ENCODE results near the gene PPFIBP2.

The PPFIBP2 gene

DNA sequence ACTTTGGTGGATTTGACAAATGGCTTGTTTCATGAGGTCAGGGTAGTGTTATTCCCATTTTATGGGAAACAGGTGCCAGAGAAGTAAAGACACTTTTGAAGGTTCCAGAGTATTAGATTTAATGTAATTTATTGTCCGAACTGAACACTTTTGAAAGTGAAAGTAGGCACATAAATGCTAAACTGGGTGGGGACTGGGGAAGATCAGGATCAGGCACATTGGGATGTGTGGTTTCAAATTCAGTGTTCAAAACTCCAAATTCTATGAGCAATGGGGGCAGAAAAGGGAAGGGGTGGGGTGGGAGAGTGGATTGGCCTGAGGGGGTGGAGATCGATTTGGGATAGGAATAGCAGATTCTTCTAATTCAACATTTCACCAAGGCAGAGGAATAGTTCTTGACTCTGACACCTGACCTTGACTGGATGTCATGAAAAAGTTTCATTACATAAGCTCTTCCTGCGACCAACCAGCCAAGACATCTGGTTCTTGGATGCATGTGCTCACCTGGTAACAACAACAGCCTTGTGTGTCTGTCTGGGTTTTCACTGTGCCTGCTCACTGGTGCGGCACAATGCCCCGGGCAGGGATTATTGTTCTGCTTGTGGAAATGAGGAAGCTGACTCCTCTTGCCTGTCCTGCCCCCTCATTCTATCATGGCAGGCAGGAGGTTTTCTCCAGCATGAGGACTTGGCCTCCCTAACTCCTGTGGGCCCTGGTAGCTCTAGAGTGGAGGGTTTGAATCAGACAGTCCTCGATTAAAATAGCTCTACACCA is 10.8 kb downstream of the PPFIBP2 start:
- no peak for DNase-seq (ENCODE audit: low read depth in 2 of 2, low spot score in 1 of 2)

DNA sequence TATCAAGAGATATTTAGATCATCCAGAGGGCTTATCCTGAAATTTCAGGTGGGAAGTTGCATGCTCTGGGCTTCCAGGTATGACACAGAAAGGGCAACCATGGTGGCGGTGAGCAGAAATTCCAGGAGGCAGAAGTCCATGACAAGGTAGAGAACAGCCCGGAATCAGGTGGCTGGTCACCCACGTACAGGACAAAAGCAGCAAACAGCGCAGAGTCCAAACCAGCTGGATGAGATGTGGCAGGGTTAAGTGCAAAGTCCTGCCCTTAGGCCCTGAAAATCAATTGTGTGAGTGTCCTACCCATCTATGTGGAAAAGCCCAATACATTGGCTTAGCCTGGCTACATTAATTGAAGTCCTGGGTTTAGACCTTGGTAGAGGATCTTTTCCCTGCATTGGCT is 11.6 kb downstream of the PPFIBP2 start:
- DNase-seq (ENCODE audit: low read depth in 2 of 2, low spot score in 1 of 2): no peak

DNA sequence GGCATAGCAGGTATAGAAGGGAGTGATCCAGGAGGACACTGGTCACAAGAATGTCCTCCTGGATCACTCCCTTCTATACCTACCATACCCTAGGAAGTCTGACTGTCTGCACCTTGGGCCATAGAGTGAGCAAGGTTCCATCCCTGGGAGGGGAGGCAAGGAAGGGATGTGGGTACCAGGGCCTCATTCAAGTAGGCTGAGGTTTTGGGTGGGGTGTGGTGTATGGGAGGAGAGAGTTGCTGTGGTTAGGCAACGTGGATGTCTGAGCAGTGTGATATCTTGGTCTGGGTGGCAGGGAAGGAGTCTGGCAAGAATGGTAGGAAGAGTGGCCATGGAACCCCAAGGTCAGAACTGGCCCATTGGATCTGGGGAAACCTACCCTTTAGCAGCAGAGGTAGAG is 13.2 kb downstream of the PPFIBP2 start:
- no peak for DNase-seq (ENCODE audit: low read depth in 2 of 2, low spot score in 1 of 2)

DNA sequence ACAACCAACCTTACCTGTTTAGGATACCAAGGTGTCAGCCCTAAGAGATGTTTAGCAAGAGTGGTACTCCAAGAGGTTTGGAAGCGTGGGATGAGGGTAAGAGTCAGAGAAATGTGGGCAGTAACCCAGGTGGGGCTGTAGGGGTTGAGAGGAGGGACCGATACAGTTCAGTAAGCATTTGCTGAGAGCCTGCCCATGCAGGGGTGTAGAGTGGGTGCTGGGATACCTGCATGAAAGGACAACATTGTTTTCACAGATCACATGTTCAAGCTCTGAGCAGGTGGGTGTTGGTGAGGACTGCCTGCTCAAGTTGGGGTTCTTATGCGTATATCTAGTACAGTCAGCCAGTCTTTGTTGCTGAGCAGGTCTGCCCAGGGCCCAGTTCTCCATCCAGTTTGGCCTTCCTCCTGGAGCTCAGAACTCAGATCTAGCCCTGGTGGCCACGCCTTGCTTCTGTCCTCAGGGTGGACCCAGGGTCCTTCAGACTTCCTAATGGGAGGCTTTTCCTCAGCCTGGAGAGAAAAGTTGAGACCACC is 14.8 kb downstream of the PPFIBP2 start:
- DNase-seq (ENCODE audit: low read depth in 2 of 2, low spot score in 1 of 2): no peak

DNA sequence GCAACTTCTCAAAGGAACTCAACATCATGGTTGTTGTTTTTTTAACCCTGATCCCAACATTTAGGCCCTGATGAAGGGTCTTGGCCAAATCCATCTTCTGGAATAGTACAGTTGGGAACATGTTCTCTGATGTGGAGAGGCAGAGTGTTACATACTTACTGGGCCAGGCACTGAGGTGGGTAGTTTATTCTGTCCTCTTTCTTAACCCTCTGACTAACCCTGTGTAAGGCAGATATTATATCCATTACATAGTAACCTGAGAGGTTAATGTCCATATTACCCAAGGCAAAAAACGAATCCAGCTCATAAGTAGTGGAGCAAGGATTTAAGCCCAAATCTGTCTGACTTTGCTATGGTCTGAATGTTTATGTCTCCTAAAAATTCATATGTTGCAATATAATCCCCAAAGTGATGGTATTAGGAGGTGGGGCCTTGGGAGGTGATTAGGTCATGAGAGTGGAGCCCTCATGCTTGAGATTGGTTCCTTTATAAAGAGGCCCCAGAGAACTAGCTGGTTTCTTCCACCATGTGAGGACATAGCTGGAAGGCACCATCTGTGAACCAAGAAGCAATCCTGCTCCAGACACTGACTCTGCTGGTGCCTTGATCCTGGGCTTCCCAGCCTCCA is 16.3 kb downstream of the PPFIBP2 start:
- no peak for DNase-seq (ENCODE audit: low read depth in 2 of 2, low spot score in 1 of 2)

DNA sequence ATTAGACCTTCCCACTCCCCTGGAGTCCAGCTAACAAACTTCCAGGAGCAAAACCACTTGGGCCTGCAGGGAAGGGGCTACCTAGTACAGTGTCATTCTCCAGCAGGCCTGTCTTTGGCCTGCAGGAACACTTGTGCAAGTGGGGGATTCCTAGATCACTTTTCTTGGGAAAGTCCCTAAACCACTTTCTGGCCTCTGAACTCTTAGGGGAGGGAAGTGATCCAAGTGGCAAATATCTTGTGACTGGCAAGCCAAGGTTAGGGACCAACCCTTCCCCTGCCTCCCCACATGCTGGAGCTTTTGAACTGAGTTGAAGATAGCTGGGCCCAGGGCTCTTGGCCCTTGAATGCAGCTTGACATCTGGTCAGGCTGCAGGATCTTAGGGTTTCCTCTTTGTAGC is 17.2 kb downstream of the PPFIBP2 start:
- no peak for DNase-seq (ENCODE audit: low read depth in 2 of 2, low spot score in 1 of 2)

DNA sequence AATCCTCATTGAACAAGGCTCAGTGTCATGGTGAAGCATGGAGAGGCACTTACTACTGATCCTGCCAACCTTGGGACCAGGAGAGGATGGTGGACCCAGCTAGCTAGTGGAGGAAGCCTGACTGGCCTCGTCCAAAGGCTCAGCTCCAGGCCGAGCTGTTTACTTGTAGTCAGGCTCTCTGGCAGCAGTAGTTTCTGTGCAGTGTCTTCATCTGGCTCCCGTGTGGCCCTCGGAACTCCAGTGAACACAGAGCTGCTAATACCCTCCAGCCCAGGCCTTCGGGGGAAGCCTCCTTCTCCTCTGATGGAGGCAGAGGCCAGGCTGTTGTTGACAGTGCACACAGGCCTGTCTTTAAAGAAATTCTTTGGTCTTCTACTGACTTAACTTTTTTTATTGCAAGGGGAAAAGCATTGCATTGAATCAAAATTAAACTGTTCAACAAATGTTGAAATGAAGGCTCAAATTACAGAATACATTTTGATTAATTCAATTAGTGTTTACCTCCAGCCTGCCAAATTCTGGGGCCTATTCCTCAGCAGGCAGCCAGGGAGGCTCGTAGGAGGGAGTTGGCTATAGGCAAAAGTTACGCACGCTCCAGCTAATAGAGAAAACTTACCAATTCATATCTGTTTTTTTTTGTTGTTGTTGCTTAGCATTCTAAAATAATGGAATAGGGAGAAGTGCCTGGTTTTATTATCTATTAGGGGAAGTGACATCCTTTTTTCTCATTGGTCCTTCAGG is 18.8 kb downstream of the PPFIBP2 start:
- no peak for DNase-seq (ENCODE audit: low read depth in 2 of 2, low spot score in 1 of 2)

DNA sequence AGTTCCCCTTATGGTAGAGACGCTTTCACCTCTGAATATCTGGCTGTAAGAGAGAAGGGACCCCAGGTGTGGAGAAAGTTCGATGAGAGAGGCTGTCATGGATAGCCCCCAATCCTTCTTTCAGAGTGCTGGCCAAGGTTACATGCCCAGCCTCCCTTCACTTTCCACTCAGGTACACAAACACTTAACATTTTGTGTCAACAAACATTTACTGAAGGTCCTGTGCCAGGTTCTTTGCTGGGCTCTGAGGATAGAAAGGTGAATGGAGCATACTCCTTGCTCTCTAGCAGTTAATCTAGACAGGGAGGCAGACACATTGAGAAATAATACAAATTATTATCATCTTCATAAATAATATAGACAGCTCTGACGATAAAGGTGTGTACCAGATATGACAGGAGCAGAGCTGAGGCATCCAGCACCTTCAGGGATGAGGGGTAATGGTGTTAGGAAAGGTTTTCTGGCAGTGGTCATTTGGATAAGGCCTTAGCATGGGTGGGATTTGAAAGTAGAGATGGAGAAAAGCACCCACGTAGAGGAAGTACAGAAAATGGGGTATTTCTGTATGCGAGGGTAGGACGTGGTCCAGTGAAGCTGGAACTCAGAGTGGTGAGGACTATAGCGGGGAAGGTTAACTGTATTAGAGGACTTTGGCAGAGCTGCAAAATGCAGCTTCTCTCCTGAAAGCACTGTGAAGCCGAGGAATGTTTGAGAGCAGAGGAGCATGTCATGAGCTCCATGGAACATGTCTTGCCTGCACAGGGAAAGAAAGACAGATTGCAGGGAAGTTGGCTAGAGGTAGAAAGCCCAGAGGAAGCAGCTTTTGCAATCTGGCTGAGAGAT is 19.6 kb downstream of the PPFIBP2 start:
- DNase-seq (ENCODE audit: low read depth in 2 of 2, low spot score in 1 of 2): no peak

DNA sequence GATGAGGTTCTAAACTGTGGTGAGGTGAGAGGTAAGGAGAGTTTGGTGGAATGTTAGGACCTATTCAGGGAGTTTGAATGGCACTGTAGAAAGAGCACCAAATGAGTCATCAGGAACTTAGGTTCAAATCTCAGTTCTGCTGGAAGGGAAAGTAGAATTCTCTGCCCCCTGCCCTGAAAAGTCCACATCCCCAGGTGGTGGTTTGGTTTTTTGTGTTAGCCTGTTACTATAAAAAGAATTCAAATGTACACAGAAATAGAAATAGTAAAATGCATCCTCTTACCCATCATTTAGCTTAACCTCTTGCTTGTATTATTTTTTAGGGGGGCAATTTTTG is 20.2 kb downstream of the PPFIBP2 start:
- no peak for DNase-seq (ENCODE audit: low read depth in 2 of 2, low spot score in 1 of 2)

DNA sequence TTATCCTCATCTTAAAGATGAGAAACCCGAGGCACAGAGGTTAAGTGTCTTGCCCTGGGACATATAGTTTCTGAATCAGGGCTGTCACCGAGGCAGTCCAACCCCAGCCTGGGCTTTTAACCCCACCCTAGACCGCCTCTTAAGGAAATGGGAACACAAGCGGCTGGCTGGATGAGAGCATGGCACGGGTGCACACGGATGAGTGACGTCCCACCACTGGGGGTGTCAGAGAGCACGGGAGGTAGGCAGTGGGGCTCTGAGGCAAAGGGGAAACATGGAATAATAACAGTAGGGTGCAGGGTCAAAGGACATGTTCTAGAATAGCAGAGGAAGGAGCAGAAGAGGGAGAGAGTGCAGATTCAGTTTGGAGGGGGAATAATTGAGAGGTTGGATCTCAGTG is 22.3 kb downstream of the PPFIBP2 start:
- DNase-seq (ENCODE audit: low read depth in 2 of 2, low spot score in 1 of 2): no peak

DNA sequence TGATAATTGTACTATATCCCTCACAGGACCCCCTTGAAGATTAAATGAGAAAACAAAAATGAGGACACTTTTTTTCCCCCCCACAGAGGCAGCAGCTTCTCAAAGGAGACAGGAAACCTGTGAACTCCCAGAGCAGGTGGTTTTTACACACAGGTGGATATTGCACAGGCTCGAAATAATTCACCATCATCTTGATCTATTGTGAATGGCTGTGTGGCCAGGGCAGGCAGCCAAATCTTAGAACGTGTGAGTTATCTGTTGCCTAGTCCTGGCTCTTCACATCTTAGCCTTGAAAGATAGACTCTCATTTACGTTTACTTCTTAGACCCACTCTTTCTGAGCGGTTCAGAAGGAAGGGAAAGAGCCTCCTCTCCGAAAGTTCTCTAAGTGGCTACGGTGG is 23.5 kb downstream of the PPFIBP2 start:
- no peak for DNase-seq (ENCODE audit: low read depth in 2 of 2, low spot score in 1 of 2)

DNA sequence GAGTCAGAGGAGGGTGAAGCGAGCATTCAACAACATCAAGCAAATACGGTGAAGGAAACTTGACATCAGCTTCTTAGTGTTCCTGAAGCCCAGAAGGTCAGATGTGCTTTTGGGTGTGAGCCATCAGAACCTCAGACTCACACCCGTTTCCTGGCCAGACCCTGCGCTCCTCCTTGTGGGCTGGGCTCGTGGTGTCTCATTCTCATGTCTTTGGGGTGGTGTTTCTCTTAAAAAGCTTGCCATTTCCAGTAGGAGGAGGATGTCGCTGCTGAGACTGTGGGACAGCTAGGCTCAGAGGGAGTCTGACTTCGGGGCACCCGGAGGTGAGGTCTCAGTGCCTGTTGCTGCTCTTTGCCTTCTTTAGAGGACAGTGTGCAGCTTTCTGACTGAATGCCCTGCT is 24.2 kb downstream of the PPFIBP2 start:
- no peak for DNase-seq (ENCODE audit: low read depth in 2 of 2, low spot score in 1 of 2)

DNA sequence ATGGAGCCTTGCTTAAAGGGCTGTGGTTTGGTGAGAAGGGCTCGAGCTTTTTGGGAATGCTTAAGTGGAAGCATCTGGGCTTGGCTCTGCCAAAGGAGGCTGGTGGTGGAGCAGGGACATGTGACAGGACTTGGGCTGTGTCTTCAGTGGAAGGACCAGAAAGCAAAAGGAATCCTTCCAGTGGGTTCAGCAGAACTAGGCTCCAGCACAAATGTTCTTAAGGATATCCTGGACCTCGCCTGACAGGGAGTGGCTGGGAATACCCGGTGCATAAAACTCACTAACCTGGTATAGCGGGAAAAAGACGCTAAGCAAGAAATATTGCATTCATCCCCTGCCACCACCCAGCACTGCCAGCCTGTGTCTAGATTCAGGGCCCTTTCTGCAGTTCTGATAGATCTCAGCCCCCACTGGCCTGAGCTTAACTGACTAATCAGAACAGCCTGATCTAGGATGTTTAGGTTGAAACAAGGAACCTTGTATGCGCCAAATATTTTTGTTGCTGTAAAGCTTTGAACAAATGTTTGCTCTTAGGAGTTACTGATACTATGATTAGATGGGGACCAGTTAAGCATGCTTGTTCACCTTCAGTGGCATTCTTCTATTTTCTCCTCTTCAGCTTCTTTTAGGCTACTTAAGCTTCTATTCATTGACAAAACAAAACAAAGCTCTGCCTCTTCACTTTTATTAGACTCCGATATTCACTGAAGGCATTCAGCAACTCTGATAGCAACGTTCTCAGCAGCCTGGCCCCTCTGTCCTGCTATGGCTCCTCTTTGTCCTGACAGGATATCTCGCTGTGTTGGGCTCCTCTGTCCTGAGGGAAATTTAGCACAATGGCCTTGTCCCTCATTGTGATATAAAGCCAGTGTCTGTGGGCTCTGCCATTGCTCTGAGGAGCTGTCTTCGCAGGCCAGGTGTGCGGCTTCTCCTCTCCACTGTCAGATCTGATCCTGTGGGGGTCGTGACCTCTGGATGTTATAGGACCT is 25.0 kb downstream of the PPFIBP2 start:
- DNase-seq (ENCODE audit: low read depth in 2 of 2, low spot score in 1 of 2): no peak

DNA sequence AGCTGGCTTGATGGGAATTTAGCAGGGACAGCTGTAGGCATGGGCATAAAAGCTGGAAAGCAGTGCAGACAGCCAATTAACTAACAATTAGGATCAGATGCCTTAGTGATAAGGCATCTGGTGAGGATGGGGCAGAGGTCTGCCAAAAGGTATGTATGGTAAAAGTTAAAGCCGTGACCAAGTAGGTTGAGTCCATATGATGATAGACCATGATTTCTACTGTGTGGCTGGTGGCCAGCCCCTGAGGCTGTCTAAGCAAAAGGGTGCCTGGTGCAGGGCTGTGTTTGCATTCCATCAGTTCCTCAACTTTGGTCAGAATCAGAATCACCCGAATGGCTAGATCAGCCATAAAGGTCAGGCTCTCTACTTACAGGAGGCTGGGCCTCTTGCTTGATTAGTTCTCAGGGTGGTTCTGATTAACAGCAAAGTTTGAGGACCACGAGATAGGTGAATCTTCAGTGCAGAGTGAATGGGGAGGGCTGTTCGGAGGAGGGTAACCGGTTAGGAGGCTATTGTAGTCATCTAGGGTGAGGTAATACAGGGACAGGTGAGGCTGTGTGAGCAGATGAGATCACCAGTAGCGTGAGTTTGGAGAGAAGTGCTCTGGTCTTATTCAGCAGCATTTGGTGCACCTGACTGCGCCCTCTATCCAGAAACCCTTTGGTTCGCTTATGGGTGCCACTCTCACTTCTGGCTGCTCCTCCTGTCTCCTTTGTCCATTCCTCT is 27.2 kb downstream of the PPFIBP2 start:
- no peak for DNase-seq (ENCODE audit: low read depth in 2 of 2, low spot score in 1 of 2)

DNA sequence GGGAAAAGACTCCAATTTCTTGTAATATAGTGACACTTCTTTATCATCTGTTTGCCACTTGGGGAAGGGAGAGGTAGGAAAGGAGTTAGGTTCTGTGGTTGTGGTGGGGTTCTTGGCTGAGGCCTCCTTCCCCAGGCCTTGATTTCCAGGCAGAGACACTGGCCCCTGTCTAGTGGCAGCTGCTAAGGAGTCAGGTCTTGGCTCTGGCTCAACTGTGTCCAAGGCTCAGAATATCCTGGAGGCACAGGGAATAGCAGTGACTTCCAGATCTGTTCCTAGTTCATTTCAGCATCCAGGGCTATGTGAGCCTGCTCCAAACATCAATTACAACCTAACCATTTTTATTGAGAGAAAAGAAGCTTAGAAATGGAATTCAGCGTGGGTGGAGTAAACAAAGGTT is 29.5 kb downstream of the PPFIBP2 start:
- no peak for DNase-seq (ENCODE audit: low read depth in 2 of 2, low spot score in 1 of 2)

DNA sequence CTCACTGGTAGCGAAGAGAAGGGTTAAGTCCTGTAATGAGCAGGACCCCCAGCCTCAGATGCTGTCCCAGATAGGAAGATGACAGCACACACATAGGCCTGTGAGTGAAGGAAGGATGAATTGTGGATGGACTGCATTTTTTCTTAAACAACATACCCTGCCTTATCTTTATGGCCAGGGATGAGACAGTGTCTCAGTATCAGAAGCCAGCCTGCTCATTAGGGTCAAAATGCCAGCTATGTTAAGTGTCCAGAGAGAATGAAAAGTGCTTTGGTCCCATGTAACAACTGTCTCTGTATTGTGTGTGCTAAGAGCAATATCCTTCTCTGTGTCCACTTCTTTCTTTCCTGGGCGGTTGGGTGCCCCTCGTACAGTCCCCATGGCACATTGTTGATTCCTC is 30.2 kb downstream of the PPFIBP2 start:
- no peak for DNase-seq (ENCODE audit: low read depth in 2 of 2, low spot score in 1 of 2)

DNA sequence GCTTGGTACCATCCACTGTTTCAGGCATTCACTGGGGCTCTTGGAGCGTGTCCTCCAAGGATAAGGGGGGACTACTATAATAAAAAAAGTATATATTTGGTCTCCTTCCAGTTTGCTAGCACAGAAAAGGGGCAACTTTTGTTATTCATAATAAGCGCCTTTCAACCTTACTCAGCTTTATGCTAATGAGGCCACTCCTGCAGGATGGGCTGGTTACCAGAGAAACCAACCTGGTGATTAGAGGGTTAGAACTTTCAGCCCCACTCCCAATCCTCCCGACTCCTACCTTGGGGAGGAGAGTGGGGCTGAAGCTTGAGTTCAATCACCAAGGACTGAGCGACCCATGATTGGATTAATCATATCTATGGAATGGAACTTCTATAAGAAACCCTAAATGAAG is 31.8 kb downstream of the PPFIBP2 start:
- no peak for DNase-seq (ENCODE audit: low read depth in 2 of 2, low spot score in 1 of 2)

DNA sequence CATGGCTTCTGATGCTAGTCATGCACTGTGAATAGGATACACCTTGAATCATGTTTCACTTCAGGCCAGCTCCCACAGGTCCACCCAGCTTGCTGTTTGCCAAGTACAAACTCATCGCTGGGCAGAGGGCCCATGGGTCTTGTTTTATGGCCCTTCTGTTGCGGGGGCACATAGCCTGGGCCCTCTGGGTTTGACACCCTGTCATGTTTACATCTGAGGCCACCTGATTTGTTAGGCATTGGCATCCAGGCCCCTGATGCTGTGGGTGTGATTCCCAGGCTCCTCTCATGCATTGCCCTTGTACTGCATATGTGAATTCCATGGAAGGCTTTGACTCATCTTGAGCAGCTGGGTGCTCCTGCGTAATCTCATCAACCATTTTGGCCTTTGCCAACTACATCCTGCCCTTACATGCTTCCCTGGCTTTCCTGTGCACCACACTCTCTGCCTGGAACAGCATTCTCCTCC is 32.6 kb downstream of the PPFIBP2 start:
- DNase-seq (ENCODE audit: low read depth in 2 of 2, low spot score in 1 of 2): no peak

DNA sequence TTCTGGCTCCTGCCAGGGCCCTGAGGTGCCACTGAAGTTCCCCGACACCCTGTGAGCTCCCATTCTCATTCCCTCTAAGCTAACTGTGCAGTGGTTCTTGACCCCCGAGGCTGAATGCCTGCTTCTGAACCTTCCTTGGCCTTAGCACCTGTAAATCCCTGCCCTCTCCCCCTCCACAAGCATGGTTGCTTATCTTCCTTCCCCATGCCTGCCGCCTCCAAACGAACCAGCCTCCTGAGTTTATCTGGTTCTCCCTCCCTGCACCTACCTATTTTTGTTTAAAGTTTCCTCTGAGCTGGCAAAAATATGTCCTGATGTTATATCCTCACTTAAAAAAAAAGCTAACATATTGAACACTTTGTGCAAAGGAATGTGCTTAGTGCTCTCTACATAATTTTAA is 33.9 kb downstream of the PPFIBP2 start:
- DNase-seq (ENCODE audit: low read depth in 2 of 2, low spot score in 1 of 2): no peak

All from stimulated activated CD8-positive, alpha-beta memory T cell treated with anti-CD3 and anti-CD28 coated beads, Interleukin-4, amount 100 ng/mL, for 1 hour (primary cell).